Measurements from ENCODE around the gene SELENOF.

The SELENOF gene

GRCh38 chr1:86913896-86914600 is at the start of gene SELENOF:
SELENOF (minus strand) TSS chr1:86914126; CDS start chr1:86914111, 15 bp downstream.
- Histone ChIP-seq H3K4me3 (ENCODE audit: low read length in 2 of 2) (peak within 1 kb of the TSS; percentile 99 to 100), H3K4me1 (ENCODE audit: control insufficient read depth in 2 of 2, insufficient read depth in 2 of 2, low read length in 2 of 2) (peaks cover 11 to 14% of the 10 kb centered on the region in 2 donors), H3K27ac (ENCODE audit: low read depth in 2 of 2, low read length in 2 of 2) (peak within 1 kb of the TSS; percentile 88 to 97), H3K27me3 (ENCODE audit: control insufficient read depth in 2 of 2, insufficient read depth in 2 of 2, low read length in 2 of 2) (no peaks in the 10 kb centered on the region), H3K9ac (ENCODE audit: low read depth in 1 of 2, low read length in 2 of 2) (peak within 1 kb of the TSS; percentile 92 to 96), H3K9me3 (ENCODE audit: control insufficient read depth in 2 of 2, low read length in 2 of 2) (no peaks in the 10 kb centered on the region), H3K36me3 (ENCODE audit: control insufficient read depth in 2 of 2, insufficient read depth in 2 of 2, low read length in 2 of 2) (no peaks in the 10 kb centered on the region)

- no peaks in the 10 kb centered on the region for H3K9me3 ChIP-seq (ENCODE audit: control insufficient read depth in 2 of 2, low read length in 2 of 2)
- no peak overlapping the region for H3K4me3 ChIP-seq (ENCODE audit: low read length in 2 of 2)
- no peak overlapping the region for H3K27ac ChIP-seq (ENCODE audit: low read depth in 2 of 2, low read length in 2 of 2)
- H3K4me1 ChIP-seq (ENCODE audit: control insufficient read depth in 2 of 2, insufficient read depth in 2 of 2, low read length in 2 of 2): no peaks in the 10 kb centered on the region
- H3K36me3 ChIP-seq (ENCODE audit: control insufficient read depth in 2 of 2, insufficient read depth in 2 of 2, low read length in 2 of 2): no peaks in the 10 kb centered on the region
- H3K27me3 ChIP-seq (ENCODE audit: control insufficient read depth in 2 of 2, insufficient read depth in 2 of 2, low read length in 2 of 2): no peaks in the 10 kb centered on the region
- H3K9ac ChIP-seq (ENCODE audit: low read depth in 1 of 2, low read length in 2 of 2): no peak overlapping the region
Observed at GRCh38 chr1:86960548-86960947, 46.6 kb upstream of the SELENOF start.

GRCh38 chr1:86957221-86957620 is 43.3 kb upstream of the SELENOF start:
- no peaks in the 10 kb centered on the region for H3K4me1 ChIP-seq (ENCODE audit: control insufficient read depth in 2 of 2, insufficient read depth in 2 of 2, low read length in 2 of 2)
- no peaks in the 10 kb centered on the region for H3K9me3 ChIP-seq (ENCODE audit: control insufficient read depth in 2 of 2, low read length in 2 of 2)
- no peak overlapping the region for H3K4me3 ChIP-seq (ENCODE audit: low read length in 2 of 2)
- no peak overlapping the region for H3K9ac ChIP-seq (ENCODE audit: low read depth in 1 of 2, low read length in 2 of 2)
- no peaks in the 10 kb centered on the region for H3K36me3 ChIP-seq (ENCODE audit: control insufficient read depth in 2 of 2, insufficient read depth in 2 of 2, low read length in 2 of 2)
- H3K27me3 ChIP-seq (ENCODE audit: control insufficient read depth in 2 of 2, insufficient read depth in 2 of 2, low read length in 2 of 2): no peaks in the 10 kb centered on the region
- H3K27ac ChIP-seq (ENCODE audit: low read depth in 2 of 2, low read length in 2 of 2): no peak overlapping the region

- Histone ChIP-seq H3K27me3 (ENCODE audit: control insufficient read depth in 2 of 2, insufficient read depth in 2 of 2, low read length in 2 of 2) (no peaks in the 10 kb centered on the region), H3K27ac (ENCODE audit: low read depth in 2 of 2, low read length in 2 of 2) (no peak overlapping the region), H3K4me3 (ENCODE audit: low read length in 2 of 2) (no peak overlapping the region), H3K9me3 (ENCODE audit: control insufficient read depth in 2 of 2, low read length in 2 of 2) (no peaks in the 10 kb centered on the region), H3K4me1 (ENCODE audit: control insufficient read depth in 2 of 2, insufficient read depth in 2 of 2, low read length in 2 of 2) (no peaks in the 10 kb centered on the region), H3K36me3 (ENCODE audit: control insufficient read depth in 2 of 2, insufficient read depth in 2 of 2, low read length in 2 of 2) (no peaks in the 10 kb centered on the region), H3K9ac (ENCODE audit: low read depth in 1 of 2, low read length in 2 of 2) (no peak overlapping the region)
Observed at GRCh38 chr1:86956221-86956620, 42.3 kb upstream of the SELENOF start.

GRCh38 chr1:86955678-86956077 is 41.8 kb upstream of the SELENOF start:
- H3K4me1 ChIP-seq (ENCODE audit: control insufficient read depth in 2 of 2, insufficient read depth in 2 of 2, low read length in 2 of 2): no peaks in the 10 kb centered on the region
- H3K27ac ChIP-seq (ENCODE audit: low read depth in 2 of 2, low read length in 2 of 2): no peak overlapping the region
- no peaks in the 10 kb centered on the region for H3K27me3 ChIP-seq (ENCODE audit: control insufficient read depth in 2 of 2, insufficient read depth in 2 of 2, low read length in 2 of 2)
- no peaks in the 10 kb centered on the region for H3K9me3 ChIP-seq (ENCODE audit: control insufficient read depth in 2 of 2, low read length in 2 of 2)
- no peaks in the 10 kb centered on the region for H3K36me3 ChIP-seq (ENCODE audit: control insufficient read depth in 2 of 2, insufficient read depth in 2 of 2, low read length in 2 of 2)
- H3K4me3 ChIP-seq (ENCODE audit: low read length in 2 of 2): no peak overlapping the region
- H3K9ac ChIP-seq (ENCODE audit: low read depth in 1 of 2, low read length in 2 of 2): no peak overlapping the region

- no peak overlapping the region for H3K27ac ChIP-seq (ENCODE audit: low read depth in 2 of 2, low read length in 2 of 2)
- no peaks in the 10 kb centered on the region for H3K27me3 ChIP-seq (ENCODE audit: control insufficient read depth in 2 of 2, insufficient read depth in 2 of 2, low read length in 2 of 2)
- H3K36me3 ChIP-seq (ENCODE audit: control insufficient read depth in 2 of 2, insufficient read depth in 2 of 2, low read length in 2 of 2): no peaks in the 10 kb centered on the region
- H3K9me3 ChIP-seq (ENCODE audit: control insufficient read depth in 2 of 2, low read length in 2 of 2): no peaks in the 10 kb centered on the region
- H3K9ac ChIP-seq (ENCODE audit: low read depth in 1 of 2, low read length in 2 of 2): no peak overlapping the region
- H3K4me3 ChIP-seq (ENCODE audit: low read length in 2 of 2): no peak overlapping the region
- H3K4me1 ChIP-seq (ENCODE audit: control insufficient read depth in 2 of 2, insufficient read depth in 2 of 2, low read length in 2 of 2): no peaks in the 10 kb centered on the region
Observed at GRCh38 chr1:86953167-86953566, 39.2 kb upstream of the SELENOF start.

GRCh38 chr1:86951430-86951829 is 37.5 kb upstream of the SELENOF start:
- Histone ChIP-seq H3K9me3 (ENCODE audit: control insufficient read depth in 2 of 2, low read length in 2 of 2) (no peaks in the 10 kb centered on the region), H3K27ac (ENCODE audit: low read depth in 2 of 2, low read length in 2 of 2) (no peak overlapping the region), H3K36me3 (ENCODE audit: control insufficient read depth in 2 of 2, insufficient read depth in 2 of 2, low read length in 2 of 2) (no peaks in the 10 kb centered on the region), H3K4me1 (ENCODE audit: control insufficient read depth in 2 of 2, insufficient read depth in 2 of 2, low read length in 2 of 2) (no peaks in the 10 kb centered on the region), H3K4me3 (ENCODE audit: low read length in 2 of 2) (no peak overlapping the region), H3K9ac (ENCODE audit: low read depth in 1 of 2, low read length in 2 of 2) (no peak overlapping the region), H3K27me3 (ENCODE audit: control insufficient read depth in 2 of 2, insufficient read depth in 2 of 2, low read length in 2 of 2) (no peaks in the 10 kb centered on the region)

GRCh38 chr1:86950712-86951419 is 36.9 kb upstream of the SELENOF start:
- Histone ChIP-seq H3K4me3 (ENCODE audit: low read length in 2 of 2) (no peak overlapping the region), H3K27ac (ENCODE audit: low read depth in 2 of 2, low read length in 2 of 2) (no peak overlapping the region), H3K9ac (ENCODE audit: low read depth in 1 of 2, low read length in 2 of 2) (no peak overlapping the region), H3K4me1 (ENCODE audit: control insufficient read depth in 2 of 2, insufficient read depth in 2 of 2, low read length in 2 of 2) (no peaks in the 10 kb centered on the region), H3K27me3 (ENCODE audit: control insufficient read depth in 2 of 2, insufficient read depth in 2 of 2, low read length in 2 of 2) (no peaks in the 10 kb centered on the region), H3K36me3 (ENCODE audit: control insufficient read depth in 2 of 2, insufficient read depth in 2 of 2, low read length in 2 of 2) (no peaks in the 10 kb centered on the region), H3K9me3 (ENCODE audit: control insufficient read depth in 2 of 2, low read length in 2 of 2) (no peaks in the 10 kb centered on the region)

GRCh38 chr1:86948212-86948611 is 34.3 kb upstream of the SELENOF start:
- Histone ChIP-seq H3K36me3 (ENCODE audit: control insufficient read depth in 2 of 2, insufficient read depth in 2 of 2, low read length in 2 of 2) (no peaks in the 10 kb centered on the region), H3K27me3 (ENCODE audit: control insufficient read depth in 2 of 2, insufficient read depth in 2 of 2, low read length in 2 of 2) (no peaks in the 10 kb centered on the region), H3K9me3 (ENCODE audit: control insufficient read depth in 2 of 2, low read length in 2 of 2) (no peaks in the 10 kb centered on the region), H3K9ac (ENCODE audit: low read depth in 1 of 2, low read length in 2 of 2) (no peak overlapping the region), H3K4me3 (ENCODE audit: low read length in 2 of 2) (no peak overlapping the region), H3K4me1 (ENCODE audit: control insufficient read depth in 2 of 2, insufficient read depth in 2 of 2, low read length in 2 of 2) (no peaks in the 10 kb centered on the region), H3K27ac (ENCODE audit: low read depth in 2 of 2, low read length in 2 of 2) (no peak overlapping the region)

GRCh38 chr1:86942743-86943142 is 28.8 kb upstream of the SELENOF start:
- Histone ChIP-seq H3K27ac (ENCODE audit: low read depth in 2 of 2, low read length in 2 of 2) (no peak overlapping the region), H3K9ac (ENCODE audit: low read depth in 1 of 2, low read length in 2 of 2) (no peak overlapping the region), H3K4me1 (ENCODE audit: control insufficient read depth in 2 of 2, insufficient read depth in 2 of 2, low read length in 2 of 2) (no peaks in the 10 kb centered on the region), H3K36me3 (ENCODE audit: control insufficient read depth in 2 of 2, insufficient read depth in 2 of 2, low read length in 2 of 2) (no peaks in the 10 kb centered on the region), H3K9me3 (ENCODE audit: control insufficient read depth in 2 of 2, low read length in 2 of 2) (no peaks in the 10 kb centered on the region), H3K27me3 (ENCODE audit: control insufficient read depth in 2 of 2, insufficient read depth in 2 of 2, low read length in 2 of 2) (no peaks in the 10 kb centered on the region), H3K4me3 (ENCODE audit: low read length in 2 of 2) (no peak overlapping the region)
